Retinal pigment epithelial cell (primary cell): Measurements from ENCODE around the gene LIPC.

Experiments
- DNase-seq: peaks from one replicate; pipeline ENCODE4 v3.0.0-alpha.2; 2010; ENCODE audit warnings: low read depth
- H3K4me3 ChIP-seq: 2 replicates; pipeline ENCODE4 v1.5.1; 2011; ENCODE audit warnings: mild to moderate bottlenecking, low read length, control low read depth, moderate library complexity
- TF ChIP-seq, protein P1 (sequence below): conservative IDR thresholded peaks from 2 replicates; pipeline ENCODE4 v1.5.1; 2011; ENCODE audit warnings: low read depth, low read length, control low read depth, inconsistent platforms

LIPC gene

DNA sequence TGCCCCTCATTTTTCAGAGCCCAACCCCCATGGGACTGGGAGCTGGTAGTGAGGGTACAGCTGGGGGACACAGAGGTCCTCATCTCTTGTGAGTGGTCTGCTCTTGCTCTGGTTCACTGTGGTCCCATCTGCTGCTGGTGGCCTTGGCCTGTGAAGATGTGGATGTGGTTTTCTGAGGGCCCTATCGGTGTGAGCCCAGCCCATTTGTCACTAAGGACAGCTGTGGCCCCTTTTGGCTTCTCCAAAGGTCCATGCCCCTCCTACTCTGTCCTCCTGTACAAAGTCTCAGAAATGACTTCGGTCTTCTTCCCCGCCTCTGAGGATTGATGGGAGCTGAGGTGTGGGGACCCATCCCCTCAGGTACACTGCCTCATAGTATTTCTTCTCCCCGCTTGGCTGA lies 21.0 kb downstream of the LIPC start:
- DNase-seq = no peak
- TF ChIP-seq, protein P1, sequence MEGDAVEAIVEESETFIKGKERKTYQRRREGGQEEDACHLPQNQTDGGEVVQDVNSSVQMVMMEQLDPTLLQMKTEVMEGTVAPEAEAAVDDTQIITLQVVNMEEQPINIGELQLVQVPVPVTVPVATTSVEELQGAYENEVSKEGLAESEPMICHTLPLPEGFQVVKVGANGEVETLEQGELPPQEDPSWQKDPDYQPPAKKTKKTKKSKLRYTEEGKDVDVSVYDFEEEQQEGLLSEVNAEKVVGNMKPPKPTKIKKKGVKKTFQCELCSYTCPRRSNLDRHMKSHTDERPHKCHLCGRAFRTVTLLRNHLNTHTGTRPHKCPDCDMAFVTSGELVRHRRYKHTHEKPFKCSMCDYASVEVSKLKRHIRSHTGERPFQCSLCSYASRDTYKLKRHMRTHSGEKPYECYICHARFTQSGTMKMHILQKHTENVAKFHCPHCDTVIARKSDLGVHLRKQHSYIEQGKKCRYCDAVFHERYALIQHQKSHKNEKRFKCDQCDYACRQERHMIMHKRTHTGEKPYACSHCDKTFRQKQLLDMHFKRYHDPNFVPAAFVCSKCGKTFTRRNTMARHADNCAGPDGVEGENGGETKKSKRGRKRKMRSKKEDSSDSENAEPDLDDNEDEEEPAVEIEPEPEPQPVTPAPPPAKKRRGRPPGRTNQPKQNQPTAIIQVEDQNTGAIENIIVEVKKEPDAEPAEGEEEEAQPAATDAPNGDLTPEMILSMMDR = no peak

DNA sequence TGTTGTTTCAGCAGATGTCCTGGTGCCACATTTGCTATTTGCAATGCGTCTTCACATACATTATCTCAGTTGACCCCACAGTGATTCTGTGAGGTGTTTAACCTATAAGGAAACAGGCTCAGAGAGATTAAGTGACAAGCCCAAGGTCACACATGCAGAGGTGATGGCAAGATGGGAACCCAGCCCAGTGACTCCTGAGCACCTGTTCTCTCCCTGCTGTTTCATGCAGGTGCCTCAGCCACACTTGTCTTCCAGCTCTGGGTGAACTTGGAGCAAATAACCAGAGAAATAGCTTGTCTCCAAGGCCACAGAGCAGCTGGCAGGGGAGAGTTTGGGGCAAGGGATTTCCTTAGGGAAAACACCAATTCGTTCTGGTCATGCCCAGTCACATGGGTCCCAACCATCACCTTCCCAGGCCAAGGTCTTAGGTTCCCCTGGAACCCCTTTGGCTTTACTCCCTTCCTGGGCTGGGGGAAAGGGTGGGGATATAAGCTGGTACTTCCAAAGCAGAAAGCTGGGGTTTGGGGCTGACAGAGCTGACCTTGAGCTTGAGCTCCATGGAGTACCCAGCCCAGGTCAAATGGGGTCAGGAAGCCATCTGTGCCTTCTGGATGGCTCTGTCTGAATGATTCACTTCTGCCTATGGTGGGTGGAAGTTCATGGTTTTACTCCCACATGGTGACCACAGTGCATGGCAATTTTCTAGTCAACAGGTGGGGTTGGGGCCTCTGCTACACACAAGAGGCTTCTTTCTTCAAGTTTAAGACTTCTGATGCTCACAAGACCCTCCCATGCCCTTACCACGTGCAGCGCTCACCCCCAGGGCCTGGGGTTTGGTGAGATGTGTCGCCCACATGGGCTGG lies 22.4 kb downstream of the LIPC start:
- no peak overlapping the region for H3K4me3 ChIP-seq
- DNase-seq = no peak
- TF ChIP-seq, protein P1 = no peak

More for the DNA sequence above, 21.0 kb downstream of the LIPC start:
- no peak overlapping the region for H3K4me3 ChIP-seq

DNA sequence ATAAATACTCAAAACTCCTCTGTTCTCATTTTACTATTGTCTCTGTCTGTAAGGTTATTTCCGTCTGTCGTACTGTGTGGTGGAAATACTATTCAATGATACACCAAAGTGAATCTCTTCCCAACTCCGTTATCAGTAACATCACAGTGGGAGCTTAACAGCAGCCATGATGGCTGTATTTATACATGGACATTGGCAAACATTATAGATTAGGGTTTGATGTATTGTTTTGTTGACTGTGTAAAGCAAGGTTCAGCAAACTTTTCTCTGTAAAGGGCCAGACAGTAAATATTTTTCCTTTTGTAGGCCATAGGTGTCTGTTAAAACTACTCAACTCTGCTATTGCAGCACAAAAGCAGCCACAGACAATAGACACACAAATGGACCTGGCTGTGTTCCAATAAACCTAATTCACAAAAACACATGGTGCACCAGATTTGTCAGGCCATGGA lies 23.2 kb downstream of the LIPC start:
- DNase-seq = no peak
- H3K4me3 ChIP-seq = no peak overlapping the region
- TF ChIP-seq, protein P1 = no peak

DNA sequence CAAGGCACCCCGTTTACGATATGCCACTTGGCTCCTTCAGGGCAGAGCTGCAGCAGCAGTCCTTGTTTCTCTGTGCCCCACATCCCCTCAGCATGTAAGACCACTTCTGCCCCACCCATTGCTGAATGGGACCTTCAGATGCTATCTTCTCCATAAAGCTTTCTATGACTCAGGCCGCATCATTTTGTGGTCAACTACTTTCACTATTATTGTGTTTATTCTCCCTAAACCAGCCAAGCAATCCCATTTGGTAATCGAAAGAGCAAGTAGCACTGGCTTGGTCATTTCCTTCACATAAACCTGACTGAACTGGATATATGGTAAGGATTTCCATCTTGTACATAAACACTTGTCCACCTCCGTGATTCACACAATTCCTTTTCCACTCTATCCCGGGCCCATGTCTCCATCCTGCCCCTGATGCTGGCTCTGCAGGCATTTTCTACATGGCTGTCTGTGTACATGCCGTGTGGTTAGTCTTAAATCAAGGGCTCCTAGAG lies 25.7 kb downstream of the LIPC start:
- no peak overlapping the region for H3K4me3 ChIP-seq
- TF ChIP-seq, protein P1 = no peak
- no peak for DNase-seq

DNA sequence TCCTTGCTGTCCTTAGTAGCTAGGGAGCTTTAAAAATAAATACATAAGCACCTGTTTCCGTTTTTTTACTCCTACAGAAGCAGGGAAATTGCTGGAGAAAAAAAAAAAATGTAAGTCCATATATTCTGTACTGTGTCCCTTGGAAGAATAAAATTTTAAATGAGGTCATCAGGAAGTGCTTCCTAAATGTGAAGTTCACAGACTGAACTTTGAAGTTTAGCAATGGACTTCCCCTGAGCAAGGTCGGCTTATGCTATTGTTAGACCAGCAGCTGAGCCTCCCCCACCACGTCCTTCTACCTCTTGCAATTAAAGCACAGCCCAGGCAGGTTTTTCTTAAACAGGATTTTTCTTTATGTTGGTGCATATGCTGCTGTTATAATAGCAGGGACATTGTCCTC lies 26.3 kb downstream of the LIPC start:
- TF ChIP-seq, protein P1 = no peak
- no peak overlapping the region for H3K4me3 ChIP-seq
- DNase-seq = no peak

DNA sequence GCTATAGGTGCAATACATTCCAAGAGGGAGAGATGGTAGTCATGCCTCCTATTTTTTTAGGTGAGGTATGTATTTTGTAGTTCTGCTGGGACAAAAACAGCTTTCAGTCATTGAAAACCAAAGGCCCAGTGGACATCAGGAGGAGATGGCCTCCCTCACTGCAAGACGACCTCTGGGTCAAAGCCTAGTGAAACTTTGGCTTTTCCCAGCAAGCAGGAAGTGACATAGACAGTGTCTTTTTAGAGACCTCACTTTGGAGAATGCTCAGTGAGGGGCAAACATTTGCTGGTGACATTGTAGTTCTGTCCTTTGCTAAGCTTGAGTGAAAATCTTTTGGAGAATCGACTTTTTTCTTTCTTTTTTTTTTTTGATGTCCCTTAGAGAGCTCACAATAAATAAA lies 27.3 kb downstream of the LIPC start:
- TF ChIP-seq, protein P1 = no peak
- no peak overlapping the region for H3K4me3 ChIP-seq
- no peak for DNase-seq

DNA sequence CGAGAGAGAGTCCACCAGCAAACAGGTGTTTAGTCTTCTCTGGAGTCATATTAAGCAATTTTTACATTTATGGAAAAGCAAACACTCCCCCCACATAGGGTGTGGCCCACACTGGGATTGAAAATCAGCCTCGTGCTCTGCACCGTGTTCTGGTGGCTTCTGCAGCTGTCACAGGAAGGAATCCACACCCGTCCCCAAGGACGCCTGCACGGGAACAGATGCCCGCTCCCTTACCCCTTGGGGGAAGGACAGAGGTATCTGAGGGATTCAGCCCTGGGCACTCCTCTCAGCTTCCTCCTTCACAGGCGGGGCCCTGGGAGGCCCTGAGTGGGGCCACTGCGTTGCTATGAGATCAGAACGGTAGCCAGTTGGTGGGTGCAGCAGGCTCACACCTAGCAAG lies 27.8 kb downstream of the LIPC start:
- DNase-seq = no peak
- TF ChIP-seq, protein P1 = no peak
- no peak overlapping the region for H3K4me3 ChIP-seq
